ENCODE results near the gene ITPKB.

GRCh38 chr1:226678701-226679100 lies 60.4 kb downstream of the ITPKB start:
- no peak for TF ChIP-seq POLR2A (IDR thresholded peaks at IDR 0.05)
- TF ChIP-seq, protein P1, sequence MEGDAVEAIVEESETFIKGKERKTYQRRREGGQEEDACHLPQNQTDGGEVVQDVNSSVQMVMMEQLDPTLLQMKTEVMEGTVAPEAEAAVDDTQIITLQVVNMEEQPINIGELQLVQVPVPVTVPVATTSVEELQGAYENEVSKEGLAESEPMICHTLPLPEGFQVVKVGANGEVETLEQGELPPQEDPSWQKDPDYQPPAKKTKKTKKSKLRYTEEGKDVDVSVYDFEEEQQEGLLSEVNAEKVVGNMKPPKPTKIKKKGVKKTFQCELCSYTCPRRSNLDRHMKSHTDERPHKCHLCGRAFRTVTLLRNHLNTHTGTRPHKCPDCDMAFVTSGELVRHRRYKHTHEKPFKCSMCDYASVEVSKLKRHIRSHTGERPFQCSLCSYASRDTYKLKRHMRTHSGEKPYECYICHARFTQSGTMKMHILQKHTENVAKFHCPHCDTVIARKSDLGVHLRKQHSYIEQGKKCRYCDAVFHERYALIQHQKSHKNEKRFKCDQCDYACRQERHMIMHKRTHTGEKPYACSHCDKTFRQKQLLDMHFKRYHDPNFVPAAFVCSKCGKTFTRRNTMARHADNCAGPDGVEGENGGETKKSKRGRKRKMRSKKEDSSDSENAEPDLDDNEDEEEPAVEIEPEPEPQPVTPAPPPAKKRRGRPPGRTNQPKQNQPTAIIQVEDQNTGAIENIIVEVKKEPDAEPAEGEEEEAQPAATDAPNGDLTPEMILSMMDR (IDR thresholded peaks at IDR 0.05), result no peak

All from ovary (tissue), 3 donors.